Measurements from ENCODE around the gene ZNF326. TPM values are rescaled to one million over a fixed set of nuclear protein-coding genes. Genes with fewer than 3 reads are reported as not detected.

Gene ZNF326
- total RNA-seq, 2 donors from 2014 or later: 10.6 to 16.5 TPM

DNA sequence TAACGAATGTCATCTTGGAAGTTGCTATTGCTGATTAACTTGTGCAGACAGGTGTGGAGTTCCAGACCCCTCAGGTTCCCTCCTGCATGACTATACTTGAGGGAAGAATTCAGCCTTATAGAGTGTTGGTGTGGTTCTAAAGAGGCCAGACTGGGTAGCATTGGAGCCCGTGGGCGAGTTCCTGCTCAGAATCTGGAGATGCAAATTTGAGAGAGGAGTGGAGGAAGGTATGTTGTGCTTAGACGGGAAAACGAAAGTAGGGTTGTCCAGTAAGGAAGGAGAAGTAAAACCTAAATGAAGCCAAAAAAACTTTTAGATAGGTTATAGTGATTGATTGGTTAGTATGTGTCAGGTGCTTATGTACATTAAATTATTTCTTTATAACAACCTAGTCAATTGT lies 79.2 kb downstream of the ZNF326 start:
- 54% methylated on average over 5 of the region's 5 CpGs for WGBS
- DNase-seq (ENCODE audit: low spot score): no peak
- Histone ChIP-seq H3K4me3 (no peak overlapping the region), H3K27me3 (replicated peaks; ENCODE audit: insufficient read depth) (no peaks in the 10 kb centered on the region), H3K4me1 (replicated peaks) (no peaks in the 10 kb centered on the region), H3K9me3 (no peaks in the 10 kb centered on the region), H3K36me3 (no peaks in the 10 kb centered on the region), H3K27ac (no peak overlapping the region)
- TF ChIP-seq, protein P1, sequence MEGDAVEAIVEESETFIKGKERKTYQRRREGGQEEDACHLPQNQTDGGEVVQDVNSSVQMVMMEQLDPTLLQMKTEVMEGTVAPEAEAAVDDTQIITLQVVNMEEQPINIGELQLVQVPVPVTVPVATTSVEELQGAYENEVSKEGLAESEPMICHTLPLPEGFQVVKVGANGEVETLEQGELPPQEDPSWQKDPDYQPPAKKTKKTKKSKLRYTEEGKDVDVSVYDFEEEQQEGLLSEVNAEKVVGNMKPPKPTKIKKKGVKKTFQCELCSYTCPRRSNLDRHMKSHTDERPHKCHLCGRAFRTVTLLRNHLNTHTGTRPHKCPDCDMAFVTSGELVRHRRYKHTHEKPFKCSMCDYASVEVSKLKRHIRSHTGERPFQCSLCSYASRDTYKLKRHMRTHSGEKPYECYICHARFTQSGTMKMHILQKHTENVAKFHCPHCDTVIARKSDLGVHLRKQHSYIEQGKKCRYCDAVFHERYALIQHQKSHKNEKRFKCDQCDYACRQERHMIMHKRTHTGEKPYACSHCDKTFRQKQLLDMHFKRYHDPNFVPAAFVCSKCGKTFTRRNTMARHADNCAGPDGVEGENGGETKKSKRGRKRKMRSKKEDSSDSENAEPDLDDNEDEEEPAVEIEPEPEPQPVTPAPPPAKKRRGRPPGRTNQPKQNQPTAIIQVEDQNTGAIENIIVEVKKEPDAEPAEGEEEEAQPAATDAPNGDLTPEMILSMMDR (IDR thresholded peaks at IDR 0.05): no peak
- TF ChIP-seq POLR2AphosphoS5 (IDR thresholded peaks at IDR 0.05) (no peak), POLR2A (IDR thresholded peaks at IDR 0.05) (no peak)
- intact Hi-C loops (cut with DNase I): no loop called here

DNA sequence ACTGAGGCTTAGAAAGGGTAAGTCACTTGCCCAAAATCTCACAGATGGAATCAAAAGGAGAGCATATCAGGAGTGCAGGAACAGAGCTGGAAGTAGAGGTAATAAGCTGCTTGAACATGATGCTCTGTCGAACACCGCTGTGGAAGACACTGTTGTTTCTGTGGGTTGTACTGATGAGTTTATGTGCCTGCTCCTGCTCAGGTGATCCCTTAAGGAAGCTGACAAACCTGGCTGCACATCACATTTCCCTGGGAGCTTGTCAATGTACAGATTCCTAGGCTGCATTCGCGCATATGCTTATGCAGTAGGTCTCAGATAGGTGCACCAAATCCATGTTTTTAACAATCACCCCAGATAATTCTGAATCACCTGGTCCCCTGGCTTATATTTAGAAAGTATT lies 79.7 kb downstream of the ZNF326 start:
- no peak overlapping the region for H3K4me3 ChIP-seq
- H3K27me3 ChIP-seq (replicated peaks; ENCODE audit: insufficient read depth): no peaks in the 10 kb centered on the region
- H3K4me1 ChIP-seq (replicated peaks): no peaks in the 10 kb centered on the region
- intact Hi-C loops (cut with DNase I): no loop called here
- no peak for TF ChIP-seq POLR2A (IDR thresholded peaks at IDR 0.05)
- TF ChIP-seq, protein P1 (IDR thresholded peaks at IDR 0.05): no peak
- no peak for TF ChIP-seq POLR2AphosphoS5 (IDR thresholded peaks at IDR 0.05)
- WGBS: 54% methylated on average over 4 of the region's 4 CpGs
- H3K27ac ChIP-seq: no peak overlapping the region
- no peaks in the 10 kb centered on the region for H3K36me3 ChIP-seq
- DNase-seq (ENCODE audit: low spot score): no peak
- H3K9me3 ChIP-seq: no peaks in the 10 kb centered on the region

DNA sequence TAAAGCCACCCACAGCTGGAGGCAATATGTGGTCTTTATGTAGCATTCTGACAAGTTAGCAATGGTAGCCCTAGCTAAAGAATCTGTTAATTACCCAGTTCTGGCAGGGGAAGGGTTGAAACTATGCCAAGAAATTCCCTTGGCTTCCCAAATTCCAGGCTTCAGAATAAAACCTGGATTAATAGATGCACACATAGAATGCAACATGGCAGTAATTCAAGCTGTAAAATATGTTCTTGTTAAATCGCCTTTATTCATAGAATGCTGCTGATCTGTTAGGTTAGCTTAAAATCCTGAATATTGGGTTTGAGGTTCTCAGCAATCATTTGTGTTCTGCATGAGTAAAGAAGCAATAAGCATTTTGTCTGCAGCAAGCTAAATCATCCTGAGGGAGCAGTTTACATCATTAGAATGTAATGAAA lies 80.1 kb downstream of the ZNF326 start:
- Histone ChIP-seq H3K27ac (no peak overlapping the region), H3K9me3 (no peaks in the 10 kb centered on the region), H3K36me3 (no peaks in the 10 kb centered on the region), H3K4me3 (no peak overlapping the region), H3K4me1 (replicated peaks) (no peaks in the 10 kb centered on the region), H3K27me3 (replicated peaks; ENCODE audit: insufficient read depth) (no peaks in the 10 kb centered on the region)
- WGBS: 27% methylated on average over 1 of the region's 1 CpG
- intact Hi-C loops (cut with DNase I): no loop called here
- TF ChIP-seq POLR2AphosphoS5 (IDR thresholded peaks at IDR 0.05) (no peak), POLR2A (IDR thresholded peaks at IDR 0.05) (no peak)
- TF ChIP-seq, protein P1 (IDR thresholded peaks at IDR 0.05): no peak
- DNase-seq (ENCODE audit: low spot score): no peak

DNA sequence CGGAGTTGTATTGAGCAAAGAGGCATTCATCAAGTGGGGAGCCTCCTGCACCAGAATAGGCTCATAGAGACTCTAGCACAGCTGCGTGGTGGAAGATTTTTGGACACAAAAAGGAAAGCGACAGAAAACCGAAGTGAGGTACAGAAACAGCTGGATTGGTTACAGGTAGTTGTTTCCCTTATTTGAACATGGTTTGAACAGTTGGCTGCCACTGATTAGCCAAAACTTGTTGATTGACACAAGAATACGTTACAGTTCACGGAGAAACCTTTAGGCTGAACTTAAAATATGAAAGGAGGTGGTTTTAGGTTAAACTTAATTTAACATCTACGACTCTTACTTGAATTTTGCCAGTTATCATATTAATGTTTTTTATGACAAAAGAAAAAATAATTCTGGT lies 89.1 kb downstream of the ZNF326 start:
- 90% methylated on average over 7 of the region's 7 CpGs for WGBS
- Histone ChIP-seq H3K27me3 (replicated peaks; ENCODE audit: insufficient read depth) (peaks cover 2% of the 10 kb centered on the region), H3K36me3 (no peaks in the 10 kb centered on the region), H3K4me1 (replicated peaks) (no peaks in the 10 kb centered on the region), H3K4me3 (no peak overlapping the region), H3K27ac (no peak overlapping the region), H3K9me3 (no peaks in the 10 kb centered on the region)
- no peak for DNase-seq (ENCODE audit: low spot score)
- TF ChIP-seq, protein P1 (IDR thresholded peaks at IDR 0.05): no peak
- TF ChIP-seq POLR2A (IDR thresholded peaks at IDR 0.05) (no peak), POLR2AphosphoS5 (IDR thresholded peaks at IDR 0.05) (no peak)
- intact Hi-C loops (cut with DNase I): no loop called here

Small RNAs within 50 kb of the gene (small RNA-seq; reads per million reads assigned to genes)
- gene RN7SKP272: 0 reads per million in 2 donors

Other genes with a start within 250 kb of the ZNF326 start
- 10 to 100 TPM in 1 of 2 donors, 1 to 10 TPM in 1; 8.5 to 49.6 TPM for gene LRRC8D, start 174.1 kb upstream of the ZNF326 start, total RNA-seq

All from prostate gland (tissue), 2 donors.